Measurements from ENCODE around the gene BANF1.

Gene BANF1

DNA sequence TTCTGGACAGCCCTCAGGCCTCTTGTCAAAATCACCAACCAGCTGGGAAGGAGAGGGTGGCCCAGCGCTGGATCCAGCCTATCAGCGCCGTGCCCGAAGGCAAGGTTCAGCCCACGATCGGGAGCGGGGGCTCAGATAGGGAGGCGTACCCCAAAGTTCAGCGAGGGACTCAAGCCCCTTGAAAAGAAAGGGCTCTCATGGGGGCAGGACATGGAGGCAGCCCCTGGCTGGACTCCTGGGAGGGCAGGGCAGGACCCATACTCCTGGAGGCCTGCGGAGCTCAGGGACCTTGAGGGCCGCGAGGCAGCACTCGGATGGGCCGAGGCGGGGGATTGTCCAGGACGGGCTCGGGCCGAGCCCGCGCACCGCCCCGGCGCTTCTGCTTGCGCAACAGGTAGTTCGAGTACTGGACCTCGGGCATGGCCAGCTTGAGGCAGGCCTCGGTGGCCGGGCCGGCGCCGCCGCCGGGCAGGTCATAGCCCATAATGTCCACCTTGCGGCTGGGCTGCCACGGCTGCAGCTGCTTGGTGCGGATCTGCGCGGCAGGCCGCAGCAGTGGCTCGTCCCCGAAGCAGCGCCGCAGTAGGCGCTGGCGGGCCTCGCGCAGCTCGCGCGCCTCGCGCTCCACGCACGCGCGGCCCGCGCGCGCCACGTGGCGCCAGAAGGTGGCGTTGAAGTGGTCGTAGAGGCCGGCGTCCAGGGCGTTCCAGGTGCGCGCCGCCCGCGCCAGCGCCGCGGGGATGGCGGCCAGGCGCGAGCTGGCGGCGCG is 40.1 kb downstream of the BANF1 start:
- no peak for DNase-seq

GRCh38 chr11:66042996-66043906 is 40.9 kb downstream of the BANF1 start:
- DNase-seq: no peak

DNA sequence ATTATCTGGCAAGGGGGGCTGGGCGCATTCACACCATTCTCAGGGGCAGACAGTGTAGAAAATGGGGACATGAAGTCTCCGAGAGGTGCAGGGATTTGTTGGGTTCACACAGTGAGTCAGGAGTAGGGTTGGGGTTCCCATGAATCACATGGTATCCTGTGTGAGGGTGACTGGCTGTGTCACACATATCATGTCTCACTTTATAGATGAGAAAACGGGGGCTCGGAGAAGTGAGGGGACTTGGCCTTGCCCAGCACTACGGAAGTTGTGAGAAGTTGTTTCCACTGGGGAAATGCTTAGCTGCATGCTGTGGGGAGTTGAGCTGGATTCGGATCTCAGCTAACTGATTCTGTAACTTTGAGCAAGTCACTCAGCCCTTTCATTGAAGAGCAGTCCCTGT is 42.5 kb downstream of the BANF1 start:
- DNase-seq: no peak

DNA sequence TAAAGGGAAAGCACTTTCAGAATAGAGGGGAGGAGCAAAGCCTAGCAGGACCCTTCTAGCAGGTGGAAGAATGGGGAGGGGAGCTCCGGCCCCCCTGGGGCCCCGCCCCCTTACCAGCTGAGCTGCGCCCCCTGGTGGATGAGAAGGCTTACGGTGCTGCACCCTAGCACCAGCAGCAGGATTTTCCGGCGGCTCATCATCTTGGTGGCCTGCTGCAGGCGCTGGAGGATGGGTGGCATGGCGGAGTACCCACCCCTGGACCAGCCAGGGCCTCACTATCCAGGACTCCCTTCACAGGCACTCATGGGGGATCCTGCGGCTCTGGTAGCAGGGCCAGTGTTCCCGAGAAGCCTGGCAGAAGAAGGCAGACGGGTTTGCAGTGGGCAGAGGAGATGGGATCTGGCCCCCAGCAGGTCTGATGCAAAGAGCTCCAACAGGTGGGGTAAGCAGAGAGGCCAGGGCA is 42.9 kb downstream of the BANF1 start:
- peak; percentile 53 for DNase-seq

- no peak for DNase-seq
These were observed 44.6 kb downstream of the BANF1 start for GRCh38 chr11:66046901-66047300.

DNA sequence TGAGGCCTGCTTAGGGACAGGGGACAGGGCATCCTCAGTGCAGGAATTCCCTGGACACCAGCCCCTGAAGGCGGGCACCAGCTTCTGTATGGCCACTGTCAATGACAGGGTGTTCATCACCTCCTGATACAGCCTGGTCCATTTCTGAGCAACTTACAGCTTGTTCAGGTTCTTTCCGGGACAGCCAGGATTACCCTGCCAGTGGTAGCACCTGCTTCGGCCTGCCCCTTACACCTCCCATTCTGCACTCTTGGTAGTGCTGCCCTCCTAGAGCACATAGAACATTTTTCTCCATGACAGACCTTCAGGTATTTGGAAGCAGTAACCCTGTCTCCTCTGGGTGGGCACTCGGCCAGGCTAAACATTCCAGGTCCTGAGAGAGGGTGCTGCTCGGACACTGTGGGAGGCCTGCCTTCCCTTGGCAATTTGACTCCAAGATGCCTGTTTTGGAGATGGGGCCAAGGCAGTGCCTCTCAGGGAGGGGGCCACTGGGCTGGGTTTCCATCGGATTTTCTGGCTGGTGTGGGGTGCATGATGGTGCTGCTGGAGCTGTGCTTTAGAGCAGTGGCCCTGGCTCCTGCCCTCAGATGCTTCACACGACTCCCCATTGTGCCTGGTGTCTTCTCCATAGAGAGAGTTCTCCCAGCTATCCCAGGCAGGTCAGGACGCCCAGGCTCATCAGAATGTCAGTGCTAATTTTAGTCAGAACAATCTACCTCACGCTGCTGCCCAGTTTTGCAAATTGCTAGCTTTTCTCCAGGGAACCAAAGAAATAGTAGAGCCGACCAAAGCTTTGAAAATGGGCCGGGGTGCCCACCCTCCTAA is 45.5 kb downstream of the BANF1 start:
- no peak for DNase-seq

GRCh38 chr11:66048547-66049323 is 46.4 kb downstream of the BANF1 start, which contains the start of gene GAL3ST3:
Gene GAL3ST3, minus strand, starts transcription at chr11:66049161. Its CDS starts 3,746 bp downstream, at chr11:66045415.
- DNase-seq: no peak

GRCh38 chr11:66050581-66051231 is 48.4 kb downstream of the BANF1 start:
- no peak for DNase-seq

DNA sequence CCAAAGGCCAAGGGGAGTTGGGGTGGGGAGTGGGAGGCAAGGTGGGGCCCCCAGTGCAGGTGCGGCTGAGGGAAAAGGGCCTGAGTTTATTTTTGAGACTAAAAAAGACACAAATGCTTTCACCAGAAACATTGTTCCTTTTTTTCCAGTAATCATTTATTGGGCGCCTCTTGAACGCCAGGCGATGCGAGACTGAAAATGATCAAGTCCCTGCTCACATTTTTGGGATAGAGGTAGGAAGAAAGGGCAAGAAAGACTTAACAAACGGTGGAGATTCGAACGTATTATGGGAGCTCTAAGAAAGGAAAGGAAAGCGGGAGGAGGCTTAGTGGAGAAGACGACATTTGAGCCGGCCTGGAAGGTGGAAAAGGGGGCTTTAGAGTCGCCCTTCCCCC is 49.1 kb downstream of the BANF1 start:
- no peak for DNase-seq

GRCh38 chr11:66051766-66052663 is 49.7 kb downstream of the BANF1 start, which contains the start of gene SF3B2:
Gene SF3B2, plus strand, starts transcription at chr11:66052364. Its CDS starts 21 bp downstream, at chr11:66052385.
- peak; percentile 91 for DNase-seq

DNA sequence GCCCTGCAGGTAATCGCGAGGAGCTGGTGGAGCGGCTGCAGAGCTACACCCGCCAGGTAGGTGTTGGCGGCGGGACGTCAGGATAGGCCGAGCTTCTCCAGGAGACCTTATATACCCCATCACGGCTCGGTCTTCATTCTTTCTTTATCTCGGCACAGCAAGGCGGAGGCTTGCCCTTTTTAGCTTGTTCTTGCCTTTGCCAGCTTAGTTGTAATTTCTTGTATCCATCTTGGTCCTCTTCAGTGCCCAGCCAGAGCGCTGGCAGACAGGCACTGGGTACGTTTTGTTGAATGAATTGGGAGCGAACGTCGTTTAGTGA is 50.3 kb downstream of the BANF1 start:
- DNase-seq: no peak
